Astrocyte (in vitro differentiated cells and primary cell): ENCODE results near the gene FAM180B. TPM values are rescaled to one million over a fixed set of nuclear protein-coding genes. Genes with fewer than 3 reads are reported as not detected.

Experiments used
- DNase-seq: peaks from one replicate; pipeline ENCODE4 v3.0.0-alpha.2; 2010; ENCODE audit warnings: low read depth
- FAIRE-seq: peaks from 2 replicates; lab custom pipeline; 2011; peaks lifted over from hg19 to GRCh38; lab: Jason Lieb, UNC
- H2AFZ ChIP-seq: 2 replicates; pipeline ENCODE4 v1.6.0; 2012; ENCODE audit warnings: low read depth, low read length, inconsistent platforms
- H3K27ac ChIP-seq: 2 replicates; pipeline ENCODE4 v1.5.1; 2011; ENCODE audit warnings: low read depth, low read length, inconsistent platforms
- H3K27me3 ChIP-seq: 2 replicates; pipeline ENCODE4 v1.6.0; 2011; ENCODE audit warnings: low read length, inconsistent platforms; ENCODE audit not compliant: insufficient read depth
- H3K36me3 ChIP-seq: 2 replicates; pipeline ENCODE4 v1.5.1; 2011; ENCODE audit warnings: low read length, inconsistent platforms; ENCODE audit not compliant: insufficient read depth
- H3K4me1 ChIP-seq: 2 replicates; pipeline ENCODE4 v1.5.1; 2011; ENCODE audit warnings: low read length, inconsistent platforms; ENCODE audit not compliant: insufficient read depth
- H3K4me2 ChIP-seq: 2 replicates; pipeline ENCODE4 v1.6.0; 2012; ENCODE audit warnings: low read length, inconsistent platforms
- H3K4me3 ChIP-seq: 2 replicates; pipeline ENCODE4 v1.5.1; 2011; ENCODE audit warnings: low read depth, mild to moderate bottlenecking, low read length, inconsistent platforms; ENCODE audit not compliant: insufficient read depth
- H3K79me2 ChIP-seq: 2 replicates; pipeline ENCODE4 v1.6.0; 2012; ENCODE audit warnings: mild to moderate bottlenecking, low read length, inconsistent platforms; ENCODE audit not compliant: insufficient read depth
- H3K9ac ChIP-seq: 2 replicates; pipeline ENCODE4 v1.6.0; 2012; ENCODE audit warnings: mild to moderate bottlenecking, low read length, inconsistent platforms
- H3K9me3 ChIP-seq: 2 replicates; pipeline ENCODE4 v1.5.1; 2012; ENCODE audit warnings: low read depth, mild to moderate bottlenecking, low read length, inconsistent platforms; ENCODE audit not compliant: insufficient read depth
- H4K20me1 ChIP-seq: 2 replicates; pipeline ENCODE4 v1.6.0; 2012; ENCODE audit warnings: low read length, inconsistent platforms; ENCODE audit not compliant: insufficient read depth
- H3K27ac Mint-ChIP-seq: one replicate; pipeline ENCODE4 v1.8.0; 2021; ENCODE audit warnings: mild to moderate bottlenecking, mixed read lengths; ENCODE audit not compliant: unreplicated experiment
- H3K27me3 Mint-ChIP-seq: one replicate; pipeline ENCODE4 v1.8.0; 2021; ENCODE audit warnings: low read depth, mixed read lengths; ENCODE audit not compliant: unreplicated experiment
- H3K36me3 Mint-ChIP-seq: one replicate; pipeline ENCODE4 v1.8.0; 2021; ENCODE audit warnings: low read depth, mixed read lengths; ENCODE audit not compliant: unreplicated experiment
- H3K4me1 Mint-ChIP-seq: one replicate; pipeline ENCODE4 v1.8.0; 2021; ENCODE audit warnings: low read depth, mixed read lengths; ENCODE audit not compliant: unreplicated experiment
- H3K4me3 Mint-ChIP-seq: one replicate; pipeline ENCODE4 v1.8.0; 2021; ENCODE audit warnings: mild to moderate bottlenecking, moderate library complexity, mixed read lengths; ENCODE audit not compliant: unreplicated experiment
- H3K9me3 Mint-ChIP-seq: one replicate; pipeline ENCODE4 v1.8.0; 2021; ENCODE audit warnings: mild to moderate bottlenecking, mixed read lengths; ENCODE audit not compliant: unreplicated experiment
- CTCF ChIP-seq: IDR thresholded peaks from 2 replicates; pipeline ENCODE4 v1.5.1; 2011; ENCODE audit warnings: low read depth, mild to moderate bottlenecking, inconsistent platforms, low read length, moderate library complexity; ENCODE audit not compliant: insufficient read depth
- EZH2 ChIP-seq: IDR thresholded peaks from 2 replicates; pipeline ENCODE4 v1.6.1; 2012; ENCODE audit warnings: mild to moderate bottlenecking, low read length, inconsistent platforms; ENCODE audit not compliant: insufficient read depth
- total RNA-seq: library from RNA; stranded (reverse); gene quantifications from 2 replicates; pipeline ENCODE4 v1.2.1, GENCODE V29; 2021

FAM180B gene
- total RNA-seq, 1 donor from 2014 or later = 0.16 TPM

- Mint-ChIP-seq H3K27ac (peak overlapping the region; percentile 99), H3K4me1 (peaks cover 13% of the 10 kb centered on the region), H3K27me3 (no peaks in the 10 kb centered on the region), H3K4me3 (peak overlapping the region; percentile 99), H3K36me3 (peaks cover 5% of the 10 kb centered on the region), H3K9me3 (no peaks in the 10 kb centered on the region)
- Histone ChIP-seq H3K79me2 (peaks cover 72% of the 10 kb centered on the region), H3K9me3 (no peaks in the 10 kb centered on the region), H2AFZ (no peak overlapping the region), H4K20me1 (peaks cover 60% of the 10 kb centered on the region), H3K4me3 (peak overlapping the region; percentile 83), H3K27ac (no peak overlapping the region), H3K9ac (no peak overlapping the region), H3K27me3 (no peaks in the 10 kb centered on the region), H3K4me2 (peak overlapping the region; percentile 89), H3K4me1 (peaks cover 6% of the 10 kb centered on the region), H3K36me3 (peaks cover 3% of the 10 kb centered on the region)
- FAIRE-seq = no peak
- TF ChIP-seq EZH2 (no peak), CTCF (peak; percentile 45)
- DNase-seq = no peak
Measured at GRCh38 chr11:47551086-47551485, 35.4 kb upstream of the FAM180B start.

- H3K4me2 ChIP-seq = peak overlapping the region; percentile 89
- Mint-ChIP-seq H3K36me3 (peaks cover 5% of the 10 kb centered on the region), H3K4me1 (peaks cover 13% of the 10 kb centered on the region), H3K27me3 (no peaks in the 10 kb centered on the region), H3K4me3 (peak overlapping the region; percentile 99), H3K9me3 (no peaks in the 10 kb centered on the region), H3K27ac (peak overlapping the region; percentile 99)
- H3K36me3 ChIP-seq = peaks cover under 1% of the 10 kb centered on the region
- H3K79me2 ChIP-seq = peaks cover 61% of the 10 kb centered on the region
- peak overlapping the region; percentile 95 for H3K9ac ChIP-seq
- H3K4me1 ChIP-seq = peaks cover 6% of the 10 kb centered on the region
- H3K4me3 ChIP-seq = peak overlapping the region; percentile 83
- H4K20me1 ChIP-seq = peaks cover 51% of the 10 kb centered on the region
- H3K27me3 ChIP-seq = no peaks in the 10 kb centered on the region
- TF ChIP-seq EZH2 (no peak), CTCF (no peak)
- DNase-seq (peak; percentile 59), FAIRE-seq (no peak)
- no peaks in the 10 kb centered on the region for H3K9me3 ChIP-seq
- peak overlapping the region; percentile 83 for H3K27ac ChIP-seq
- H2AFZ ChIP-seq = peak overlapping the region; percentile 53
Measured at GRCh38 chr11:47552056-47552565, 34.4 kb upstream of the FAM180B start.
